A549 treated with GW870086 at 1 μM for 4 hours (cell line): ENCODE measurements around the gene S100A7. TPM values are rescaled to one million over a fixed set of nuclear protein-coding genes. Genes with fewer than 3 reads are reported as not detected.

ENCODE experiments used
- total RNA-seq: library from RNA; stranded (reverse); fragments of 200-300 nt; extraction: Qiagen RNA extraction; gene quantifications from 5 replicates; pipeline ENCODE4 v1.2.3, GENCODE V29; 2022; ENCODE audit warnings: low read depth

S100A7 gene
- total RNA-seq, result not detected in 5 replicates

DNA sequence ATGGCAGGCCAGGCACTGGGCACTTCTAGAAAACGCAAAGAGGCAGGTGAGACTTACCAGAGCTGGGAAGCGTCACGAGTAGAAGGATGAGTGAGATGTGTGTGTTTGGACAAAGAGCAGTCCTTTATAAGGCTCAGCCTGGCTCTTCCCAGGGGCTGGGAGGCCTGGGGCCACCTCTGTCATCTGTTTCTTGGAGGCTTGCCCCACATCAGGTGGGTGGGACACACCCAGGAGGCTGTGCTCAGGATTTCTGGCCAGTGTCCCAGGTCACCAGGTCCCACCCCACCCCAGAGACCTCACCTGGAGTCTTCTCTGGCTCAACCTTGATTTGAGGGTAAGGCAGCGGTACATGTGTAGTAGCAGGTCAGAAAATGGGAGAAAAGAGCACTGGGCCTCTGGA, at the start of gene S100A7:
TSS of gene S100A7 (minus strand) at position 101 of the 400 bp plus-strand sequence. CDS start 1,638 bp downstream, outside the sequence.

DNA sequence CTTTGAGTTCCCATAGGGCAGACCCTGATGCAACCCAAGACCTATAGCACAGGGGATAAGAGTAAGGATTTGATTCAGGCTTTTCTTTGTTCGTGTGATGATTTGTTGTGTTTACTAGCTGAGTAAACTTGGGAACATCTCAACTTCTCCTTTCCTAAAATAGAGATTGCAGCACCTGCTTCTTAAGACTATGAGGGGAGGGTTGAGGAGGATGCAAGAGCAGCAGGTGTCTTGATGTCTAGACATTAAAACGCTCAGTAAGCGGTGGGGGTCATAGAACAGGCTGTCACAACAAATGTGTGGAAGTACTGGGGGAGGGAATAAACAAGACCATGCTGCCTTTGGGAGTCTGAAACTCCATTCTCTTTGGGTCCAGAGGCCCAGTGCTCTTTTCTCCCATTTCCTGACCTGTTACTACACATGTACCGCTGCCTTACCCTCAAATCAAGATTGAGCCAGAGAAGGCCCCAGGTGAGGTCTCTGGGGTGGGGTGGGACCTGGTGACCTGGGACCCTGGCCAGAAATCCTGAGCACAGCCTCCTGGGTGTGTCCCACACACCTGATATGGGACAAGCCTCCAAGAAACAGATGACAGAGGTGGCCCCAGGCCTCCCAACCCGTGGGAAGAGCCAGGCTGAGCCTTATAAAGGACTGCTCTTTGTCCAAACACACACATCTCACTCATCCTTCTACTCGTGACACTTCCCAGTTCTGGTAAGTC, 44.4 kb downstream of the S100A7 start, which contains the start of gene S100A7A:
TSS of gene S100A7A (plus strand) at position 671 of the 721 bp plus-strand sequence. CDS start 1,563 bp downstream, outside the sequence.

Other genes starting within 250 kb of the S100A7 start
- not detected in 5 replicates for gene PRR9, start 243.1 kb downstream of the S100A7 start, total RNA-seq
- not detected in 5 replicates for gene LORICRIN, start 201.0 kb downstream of the S100A7 start, total RNA-seq
- not detected in 5 replicates for gene PGLYRP3, start 147.7 kb downstream of the S100A7 start, total RNA-seq
- gene PGLYRP4, start 111.8 kb downstream of the S100A7 start, total RNA-seq, result not detected in 5 replicates
- gene S100A9, start 102.8 kb downstream of the S100A7 start, total RNA-seq, result 0.31 to 1.4 TPM (median 1.2 TPM) in 5 replicates
- not detected in 5 replicates for gene S100A12, start 85.0 kb downstream of the S100A7 start, total RNA-seq
- not detected in 5 replicates for gene S100A8, start 69.6 kb downstream of the S100A7 start, total RNA-seq
- gene S100A7A, start 44.1 kb downstream of the S100A7 start, total RNA-seq, result not detected in 5 replicates
- gene S100A6, start 75.3 kb upstream of the S100A7 start, total RNA-seq, result 3,721 to 4,200 TPM (median 3,795 TPM) in 5 replicates
- 0.87 to 1.4 TPM (median 1.1 TPM) in 5 replicates for gene S100A5, start 80.3 kb upstream of the S100A7 start, total RNA-seq
- 1,668 to 2,055 TPM (median 1,841 TPM) in 5 replicates for gene S100A4, start 85.2 kb upstream of the S100A7 start, total RNA-seq
- gene S100A3, start 88.6 kb upstream of the S100A7 start, total RNA-seq, result 104 to 121 TPM (median 120 TPM) in 5 replicates
- gene S100A2, start 105.2 kb upstream of the S100A7 start, total RNA-seq, result 18.8 to 40.7 TPM (median 32.4 TPM) in 5 replicates
- gene S100A16, start 152.5 kb upstream of the S100A7 start, total RNA-seq, result 527 to 623 TPM (median 604 TPM) in 5 replicates
- 0.29 to 0.82 TPM (median 0.52 TPM) in 5 replicates for gene S100A14, start 155.7 kb upstream of the S100A7 start, total RNA-seq
- 181 to 204 TPM (median 194 TPM) in 5 replicates for gene S100A13, start 166.9 kb upstream of the S100A7 start, total RNA-seq
- gene S100A1, start 167.8 kb upstream of the S100A7 start, total RNA-seq, result 0.62 to 0.80 TPM (median 0.73 TPM) in 4 of 5 replicates, not detected in the other
- gene CHTOP, start 173.4 kb upstream of the S100A7 start, total RNA-seq, result 68.2 to 85.8 TPM (median 80.9 TPM) in 5 replicates
- gene SNAPIN, start 198.1 kb upstream of the S100A7 start, total RNA-seq, result 55.9 to 63.8 TPM (median 59.8 TPM) in 5 replicates
- gene ILF2, start 210.3 kb upstream of the S100A7 start, total RNA-seq, result 259 to 286 TPM (median 267 TPM) in 5 replicates
- 0.97 to 1.6 TPM (median 1.1 TPM) in 5 replicates for gene NPR1, start 218.0 kb upstream of the S100A7 start, total RNA-seq